GM19397 (cell line): ENCODE results near the gene ALOX5AP.

Source experiments
- ATAC-seq: cut with Tn5 transposase; IDR thresholded peaks from one replicate; pipeline ENCODE4 v1.9.1; 2021; ENCODE audit warnings: mild to moderate bottlenecking, moderate library complexity; ENCODE audit not compliant: unreplicated experiment

Gene ALOX5AP

DNA sequence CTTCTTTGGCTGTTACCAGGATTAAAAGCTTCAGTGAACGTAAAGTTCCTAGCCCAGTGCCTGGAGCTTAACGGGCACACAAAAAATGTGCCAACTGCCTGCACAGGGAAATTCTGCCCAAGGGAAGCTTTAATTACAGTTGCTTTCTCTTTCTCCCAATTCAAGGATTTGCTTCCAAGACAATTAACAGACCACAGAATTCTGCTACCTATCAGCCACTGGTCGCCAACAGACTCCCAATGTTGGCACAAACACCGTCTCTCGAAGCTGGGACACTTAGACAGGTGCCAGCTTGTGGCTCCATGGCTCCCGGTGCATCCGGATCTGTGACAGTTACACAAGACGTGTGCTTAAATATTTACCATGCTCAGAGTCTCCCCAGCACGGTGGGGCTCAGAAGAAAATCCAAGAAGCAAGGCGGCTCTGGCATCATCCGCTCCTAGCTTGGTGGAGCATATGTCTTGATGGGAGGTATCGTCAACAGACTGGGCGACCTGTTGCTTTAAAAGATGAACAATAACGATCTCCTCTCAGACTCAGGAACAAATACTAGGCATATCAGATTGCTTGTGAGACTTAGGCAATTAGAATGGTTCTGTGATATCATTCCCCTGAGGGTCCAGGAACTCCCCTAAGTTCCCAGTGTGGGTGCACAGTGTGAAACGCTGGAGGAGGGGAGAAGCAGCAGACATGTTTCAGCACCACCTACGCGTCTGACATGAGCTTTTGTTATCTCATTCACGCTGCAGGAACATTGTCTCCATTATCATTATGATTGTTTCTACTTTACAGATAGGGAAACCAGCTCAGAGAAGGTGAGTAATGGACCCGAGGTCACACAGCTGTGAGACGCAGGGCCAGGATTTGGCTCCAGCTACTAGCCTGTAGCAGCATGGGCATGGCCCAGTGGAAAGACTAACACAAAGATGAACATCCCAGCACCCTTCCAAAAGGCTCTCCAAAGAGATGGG is 61.6 kb downstream of the ALOX5AP start:
- no peak for ATAC-seq

GRCh38 chr13:30797847-30798535 is 62.6 kb downstream of the ALOX5AP start:
- ATAC-seq, result no peak

DNA sequence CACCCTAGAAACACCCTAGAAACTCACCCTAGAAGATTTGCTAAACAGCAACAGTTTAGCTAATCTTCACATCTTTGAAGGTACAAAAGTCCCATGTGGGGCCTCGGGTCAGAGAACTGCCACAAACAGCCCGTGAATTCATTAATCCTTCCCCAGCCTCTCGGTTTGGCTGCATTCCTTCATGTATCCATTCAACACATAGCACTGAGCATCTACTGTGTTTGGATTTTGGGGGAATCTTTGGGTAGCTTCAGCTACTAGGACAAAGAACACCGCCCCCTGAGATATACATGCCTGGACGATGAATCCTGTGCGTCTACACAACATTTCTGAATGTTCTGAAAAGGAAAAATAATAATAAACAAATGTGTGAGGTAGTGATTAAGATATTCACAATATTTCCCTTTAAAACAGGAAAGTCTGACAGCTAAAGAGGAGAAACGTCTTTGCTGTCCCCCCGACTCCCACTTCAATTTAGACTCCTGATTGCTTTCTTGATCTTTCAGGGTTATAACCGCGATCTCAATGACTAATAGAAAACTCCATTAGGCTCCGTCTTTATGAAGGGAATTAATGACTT is 63.5 kb downstream of the ALOX5AP start:
- no peak for ATAC-seq

DNA sequence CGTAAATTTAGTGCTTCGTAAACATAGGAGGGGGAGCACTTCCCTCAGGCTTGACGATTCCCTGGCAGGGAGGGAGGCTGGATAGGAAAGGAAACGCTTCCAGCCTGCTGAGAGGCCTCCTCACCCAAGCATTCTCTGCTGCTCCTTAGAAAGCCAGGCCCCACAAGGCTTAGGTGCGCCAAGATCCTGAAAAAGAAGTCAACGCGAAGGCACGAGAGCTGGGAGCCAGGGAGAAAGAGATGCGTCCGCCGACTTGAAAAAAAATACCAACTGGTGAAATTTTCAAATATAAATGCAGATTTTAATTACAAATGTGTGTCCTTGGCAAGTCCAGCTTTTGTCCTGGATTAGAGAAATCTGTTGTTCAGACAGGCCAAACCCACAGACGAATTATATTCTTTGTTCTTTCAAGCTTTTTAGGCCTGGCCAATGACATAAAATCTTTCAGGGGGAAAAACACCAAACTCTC is 64.0 kb downstream of the ALOX5AP start:
- no peak for ATAC-seq

GRCh38 chr13:30800107-30800506 is 64.8 kb downstream of the ALOX5AP start:
- ATAC-seq, result no peak

DNA sequence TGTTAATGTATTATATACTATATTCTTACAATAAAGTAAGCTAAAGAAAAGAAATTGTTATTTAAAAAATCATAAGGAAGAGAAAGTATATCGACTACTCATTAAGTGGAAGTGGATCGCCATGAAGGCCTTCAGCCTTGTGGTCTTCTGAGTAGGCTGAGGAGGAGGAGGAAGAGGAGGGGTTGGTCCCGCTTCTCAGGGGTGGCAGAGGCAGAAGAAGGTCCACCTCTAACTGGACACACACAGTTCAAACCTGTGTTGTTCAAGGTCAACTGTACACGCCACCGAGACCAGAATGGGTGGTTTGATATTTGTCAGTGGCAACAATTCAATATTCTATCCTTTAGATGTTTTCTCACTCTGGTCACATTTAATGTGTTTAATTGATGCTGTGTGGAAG is 67.2 kb downstream of the ALOX5AP start:
- no peak for ATAC-seq

GRCh38 chr13:30802953-30803478 is 67.7 kb downstream of the ALOX5AP start:
- ATAC-seq, result peak; percentile 95

DNA sequence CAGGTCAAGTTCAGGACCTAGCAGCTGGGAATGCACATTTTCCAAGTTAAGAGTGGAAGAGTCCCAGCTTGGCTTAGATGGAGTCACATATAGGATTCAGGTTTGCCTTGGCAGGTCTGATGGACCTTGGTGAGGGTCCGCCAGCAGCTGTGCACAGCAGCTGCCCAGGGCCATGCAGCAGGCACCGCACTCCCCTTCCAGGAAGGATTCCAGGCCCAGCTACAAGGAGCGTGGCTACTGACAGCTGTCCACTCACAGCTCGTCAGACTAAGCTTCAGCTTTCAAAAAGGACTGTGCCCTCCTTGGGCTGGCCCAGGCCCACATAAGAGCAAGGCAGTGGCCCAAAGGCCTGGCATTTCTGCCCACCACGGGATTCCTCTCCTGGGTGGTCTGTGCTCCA is 68.4 kb downstream of the ALOX5AP start:
- no peak for ATAC-seq

GRCh38 chr13:30804474-30804873 is 69.1 kb downstream of the ALOX5AP start:
- ATAC-seq, result no peak

- no peak for ATAC-seq
These were observed 69.8 kb downstream of the ALOX5AP start for GRCh38 chr13:30805132-30805537.

DNA sequence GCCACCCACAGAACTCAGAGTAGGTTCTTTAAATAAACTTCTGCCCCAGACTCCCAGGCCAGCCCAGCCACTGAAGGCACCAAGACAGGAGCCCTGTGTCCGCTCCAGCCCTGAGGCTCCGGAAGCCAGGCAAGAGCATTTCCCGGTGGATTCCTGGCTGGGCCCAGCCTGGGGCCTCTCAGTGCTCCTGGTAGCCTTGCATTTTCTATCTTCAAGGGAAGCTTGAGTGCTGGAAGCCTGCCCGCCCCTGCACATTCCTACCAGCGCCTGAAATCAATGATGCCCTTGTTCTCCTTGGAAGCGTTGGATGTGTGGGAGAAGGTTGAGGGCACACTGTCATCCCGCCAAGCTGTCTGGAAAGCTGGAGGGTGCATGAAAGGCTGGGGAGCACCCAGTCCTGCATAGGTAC is 70.3 kb downstream of the ALOX5AP start:
- ATAC-seq, result no peak

GRCh38 chr13:30806784-30807183 is 71.4 kb downstream of the ALOX5AP start:
- no peak for ATAC-seq

DNA sequence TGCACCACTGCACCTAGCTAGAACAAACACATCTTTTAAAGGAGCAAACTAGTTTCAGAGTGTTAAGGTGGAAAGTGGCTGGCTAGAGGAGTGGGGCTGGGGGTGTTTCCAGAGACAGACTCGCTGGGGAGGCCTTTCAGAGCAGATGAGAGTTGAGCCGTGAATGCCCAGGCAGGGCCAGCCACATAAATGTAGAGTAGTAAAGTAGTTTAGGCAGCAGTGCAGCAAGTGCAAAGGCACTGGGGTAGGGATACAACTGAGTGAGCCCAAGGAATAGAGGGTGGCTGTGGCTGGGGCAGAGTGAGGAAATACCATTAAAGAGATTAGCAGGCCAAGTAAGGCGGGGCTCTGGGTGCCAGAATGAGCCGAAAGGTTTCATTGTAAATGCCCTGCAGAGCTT is 72.0 kb downstream of the ALOX5AP start:
- ATAC-seq, result no peak

- no peak for ATAC-seq
These were observed 73.3 kb downstream of the ALOX5AP start for GRCh38 chr13:30808600-30808999.

GRCh38 chr13:30809787-30810186 is 74.4 kb downstream of the ALOX5AP start:
- ATAC-seq, result no peak

DNA sequence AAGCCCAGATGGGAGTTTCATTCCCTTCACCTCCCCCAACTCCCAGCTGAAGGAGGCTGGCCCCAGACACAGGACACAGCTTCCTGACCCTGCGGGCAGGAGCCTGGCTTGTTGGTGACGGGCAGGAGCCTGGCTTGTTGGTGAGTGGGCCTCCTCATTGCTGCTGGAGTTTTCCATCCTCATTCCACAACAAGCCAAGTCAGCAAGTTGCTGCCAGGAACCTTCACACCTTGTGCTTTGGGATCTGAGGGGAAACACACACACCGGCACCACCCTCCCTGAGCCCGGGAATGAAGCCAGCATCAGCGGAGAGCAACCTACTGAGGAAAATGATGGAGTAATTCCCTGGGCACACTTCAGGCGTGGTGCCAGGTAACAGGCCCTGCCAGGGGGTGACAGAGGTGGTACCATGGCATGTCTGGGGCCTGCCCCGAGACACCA is 74.9 kb downstream of the ALOX5AP start:
- no peak for ATAC-seq

DNA sequence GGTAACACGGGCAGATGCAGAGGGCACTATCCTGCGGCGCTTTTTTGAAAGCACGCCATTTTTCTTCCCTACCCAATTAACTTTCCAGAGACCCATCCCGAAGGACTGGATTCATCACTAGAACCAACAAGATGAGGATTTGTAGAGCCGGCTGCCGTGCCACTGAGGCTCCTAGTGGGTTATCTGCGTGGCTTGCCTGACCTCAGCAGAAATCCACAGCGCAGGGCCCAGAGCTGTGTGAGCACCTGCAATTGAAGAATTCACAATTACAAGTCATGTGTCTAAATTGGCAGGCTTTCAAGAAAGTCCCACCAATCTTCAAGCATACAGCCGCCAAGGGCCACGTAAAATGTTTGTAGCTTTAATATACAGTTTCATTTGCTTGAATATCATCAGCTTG is 75.5 kb downstream of the ALOX5AP start:
- no peak for ATAC-seq
